IPS-18a (cell line): ENCODE measurements around the gene MYCBP.

Experiments used
- H3K27ac ChIP-seq: one replicate; pipeline ENCODE4 v1.5.1; 2013; ENCODE audit warnings: low read length
- H3K27me3 ChIP-seq: one replicate; pipeline ENCODE4 v1.6.1; 2013; ENCODE audit warnings: mild to moderate bottlenecking, low read length; ENCODE audit not compliant: control insufficient read depth, insufficient read depth
- H3K36me3 ChIP-seq: one replicate; pipeline ENCODE4 v1.6.1; 2013; ENCODE audit warnings: low read depth, low read length; ENCODE audit not compliant: control insufficient read depth
- H3K4me1 ChIP-seq: one replicate; pipeline ENCODE4 v1.6.1; 2013; ENCODE audit warnings: low read depth, low read length; ENCODE audit not compliant: control insufficient read depth
- H3K4me3 ChIP-seq: one replicate; pipeline ENCODE4 v1.5.1; 2013; ENCODE audit warnings: low read length
- H3K9ac ChIP-seq: one replicate; pipeline ENCODE4 v1.6.1; 2013; ENCODE audit warnings: mild to moderate bottlenecking, low read length, moderate library complexity
- H3K9me3 ChIP-seq: one replicate; pipeline ENCODE4 v1.6.1; 2013; ENCODE audit warnings: low read depth, low read length; ENCODE audit not compliant: control insufficient read depth

Gene MYCBP

GRCh38 chr1:38896169-38896568 is 23.0 kb upstream of the MYCBP start:
- H3K9me3 ChIP-seq: no peaks in the 10 kb centered on the region
- H3K4me1 ChIP-seq: no peaks in the 10 kb centered on the region
- no peak overlapping the region for H3K9ac ChIP-seq
- no peaks in the 10 kb centered on the region for H3K36me3 ChIP-seq
- no peak overlapping the region for H3K27ac ChIP-seq
- no peak overlapping the region for H3K4me3 ChIP-seq
- H3K27me3 ChIP-seq: no peaks in the 10 kb centered on the region

GRCh38 chr1:38892976-38893375 is 19.8 kb upstream of the MYCBP start:
- Histone ChIP-seq H3K36me3 (no peaks in the 10 kb centered on the region), H3K27me3 (no peaks in the 10 kb centered on the region), H3K4me3 (no peak overlapping the region), H3K4me1 (no peaks in the 10 kb centered on the region), H3K9me3 (no peaks in the 10 kb centered on the region), H3K27ac (no peak overlapping the region), H3K9ac (no peak overlapping the region)

- H3K27me3 ChIP-seq: no peaks in the 10 kb centered on the region
These were observed 18.6 kb upstream of the MYCBP start for GRCh38 chr1:38891753-38892152.

GRCh38 chr1:38889589-38889988 is 16.4 kb upstream of the MYCBP start:
- Histone ChIP-seq H3K9me3 (no peaks in the 10 kb centered on the region), H3K9ac (no peak overlapping the region), H3K36me3 (no peaks in the 10 kb centered on the region), H3K27me3 (no peaks in the 10 kb centered on the region), H3K27ac (no peak overlapping the region), H3K4me1 (no peaks in the 10 kb centered on the region), H3K4me3 (no peak overlapping the region)

More at GRCh38 chr1:38891753-38892152, 18.6 kb upstream of the MYCBP start:
- Histone ChIP-seq H3K9me3 (no peaks in the 10 kb centered on the region), H3K4me1 (no peaks in the 10 kb centered on the region), H3K27ac (no peak overlapping the region), H3K9ac (no peak overlapping the region), H3K36me3 (no peaks in the 10 kb centered on the region), H3K4me3 (no peak overlapping the region)

GRCh38 chr1:38888423-38889333 is 15.5 kb upstream of the MYCBP start:
- no peaks in the 10 kb centered on the region for H3K4me1 ChIP-seq
- no peak overlapping the region for H3K4me3 ChIP-seq
- H3K27ac ChIP-seq: no peak overlapping the region
- no peaks in the 10 kb centered on the region for H3K27me3 ChIP-seq
- no peak overlapping the region for H3K9ac ChIP-seq
- no peaks in the 10 kb centered on the region for H3K36me3 ChIP-seq
- H3K9me3 ChIP-seq: no peaks in the 10 kb centered on the region

- Histone ChIP-seq H3K4me3 (no peak overlapping the region), H3K9ac (no peak overlapping the region), H3K9me3 (no peaks in the 10 kb centered on the region), H3K4me1 (no peaks in the 10 kb centered on the region), H3K27ac (no peak overlapping the region), H3K36me3 (no peaks in the 10 kb centered on the region), H3K27me3 (no peaks in the 10 kb centered on the region)
These were observed 11.9 kb upstream of the MYCBP start for GRCh38 chr1:38885092-38885491.

GRCh38 chr1:38881487-38881886 is 8.3 kb upstream of the MYCBP start, which contains the start of gene GJA9:
Gene GJA9 (minus strand): TSS chr1:38881587. CDS start chr1:38876098, 5,489 bp downstream.
- Histone ChIP-seq H3K4me1 (no peaks in the 10 kb centered on the region), H3K27me3 (no peaks in the 10 kb centered on the region), H3K36me3 (no peaks in the 10 kb centered on the region), H3K9me3 (no peaks in the 10 kb centered on the region), H3K9ac (no peak within 1 kb of the TSS), H3K4me3 (no peak within 1 kb of the TSS), H3K27ac (no peak within 1 kb of the TSS)

- Histone ChIP-seq H3K36me3 (no peaks in the 10 kb centered on the region), H3K27ac (no peak overlapping the region), H3K27me3 (no peaks in the 10 kb centered on the region), H3K9ac (no peak overlapping the region), H3K4me3 (no peak overlapping the region), H3K4me1 (peaks cover 8% of the 10 kb centered on the region), H3K9me3 (no peaks in the 10 kb centered on the region)
These were observed 2.7 kb upstream of the MYCBP start for GRCh38 chr1:38875811-38876210.

- Histone ChIP-seq H3K27ac (no peak overlapping the region), H3K4me1 (peaks cover 8% of the 10 kb centered on the region), H3K4me3 (peak overlapping the region; percentile 94), H3K9ac (peak overlapping the region; percentile 55), H3K27me3 (no peaks in the 10 kb centered on the region), H3K36me3 (no peaks in the 10 kb centered on the region), H3K9me3 (no peaks in the 10 kb centered on the region)
These were observed 634 bp downstream of the MYCBP start for GRCh38 chr1:38872401-38873026.

- peaks cover 8% of the 10 kb centered on the region for H3K4me1 ChIP-seq
- H3K4me3 ChIP-seq: no peak overlapping the region
- no peaks in the 10 kb centered on the region for H3K36me3 ChIP-seq
- H3K9ac ChIP-seq: no peak overlapping the region
- H3K27me3 ChIP-seq: no peaks in the 10 kb centered on the region
- H3K9me3 ChIP-seq: no peaks in the 10 kb centered on the region
- no peak overlapping the region for H3K27ac ChIP-seq
These were observed 2.2 kb downstream of the MYCBP start for GRCh38 chr1:38870996-38871395.

GRCh38 chr1:38867208-38867607 is 5.9 kb downstream of the MYCBP start:
- H3K4me3 ChIP-seq: no peak overlapping the region
- H3K9ac ChIP-seq: no peak overlapping the region
- H3K9me3 ChIP-seq: no peaks in the 10 kb centered on the region
- H3K27ac ChIP-seq: no peak overlapping the region
- peaks cover 10% of the 10 kb centered on the region for H3K36me3 ChIP-seq
- peaks cover under 1% of the 10 kb centered on the region for H3K4me1 ChIP-seq
- no peaks in the 10 kb centered on the region for H3K27me3 ChIP-seq
